ENCODE data around the gene DTHD1. TPM values are rescaled to one million over a fixed set of nuclear protein-coding genes. Genes with fewer than 3 reads are reported as not detected.

The DTHD1 gene
- polyA plus RNA-seq, 1 donor (not counting 4 experiments of a cell fraction or from before 2014, with no cell fraction given), result not detected

GRCh38 chr4:36274158-36274557, 7.3 kb upstream of the DTHD1 start:
- Histone ChIP-seq H3K27ac (ENCODE audit: control insufficient read depth, insufficient read depth, low read length) (no peak overlapping the region), H3K9me1 (ENCODE audit: control insufficient read depth, extremely low read depth, insufficient read depth, low read length) (no peaks in the 10 kb centered on the region), H4K20me1 (ENCODE audit: control insufficient read depth, extremely low read depth, insufficient read depth, low read length) (no peaks in the 10 kb centered on the region), H3K36me3 (ENCODE audit: control insufficient read depth in 2 of 2, extremely low read depth in 1 of 2, insufficient read depth in 2 of 2, low read length in 2 of 2) (no peaks in the 10 kb centered on the region), H3K27me3 (ENCODE audit: control insufficient read depth, extremely low read depth, insufficient read depth, low read length) (no peaks in the 10 kb centered on the region), H3K4me1 (ENCODE audit: control insufficient read depth, extremely low read depth, insufficient read depth, low read length) (peaks cover 13% of the 10 kb centered on the region), H2AFZ (ENCODE audit: control insufficient read depth, low read length) (no peak overlapping the region), H3K4me3 (ENCODE audit: control insufficient read depth in 2 of 3, extremely low read depth in 1 of 3, insufficient read depth in 2 of 3, low read depth in 1 of 3, low read length in 3 of 3) (no peak overlapping the region), H3K9ac (ENCODE audit: control insufficient read depth, extremely low read depth, insufficient read depth, low read length) (no peak overlapping the region), H3K79me2 (ENCODE audit: control insufficient read depth, insufficient read depth, low read length) (no peaks in the 10 kb centered on the region), H3K9me3 (ENCODE audit: control insufficient read depth, low read depth, low read length) (no peaks in the 10 kb centered on the region), H3K4me2 (ENCODE audit: control insufficient read depth, extremely low read depth, insufficient read depth, low read depth, low read length) (no peak overlapping the region)
- TF ChIP-seq EZH2 (IDR thresholded peaks at IDR 0.05; ENCODE audit: low read length), result no peak
- TF ChIP-seq, protein P1, sequence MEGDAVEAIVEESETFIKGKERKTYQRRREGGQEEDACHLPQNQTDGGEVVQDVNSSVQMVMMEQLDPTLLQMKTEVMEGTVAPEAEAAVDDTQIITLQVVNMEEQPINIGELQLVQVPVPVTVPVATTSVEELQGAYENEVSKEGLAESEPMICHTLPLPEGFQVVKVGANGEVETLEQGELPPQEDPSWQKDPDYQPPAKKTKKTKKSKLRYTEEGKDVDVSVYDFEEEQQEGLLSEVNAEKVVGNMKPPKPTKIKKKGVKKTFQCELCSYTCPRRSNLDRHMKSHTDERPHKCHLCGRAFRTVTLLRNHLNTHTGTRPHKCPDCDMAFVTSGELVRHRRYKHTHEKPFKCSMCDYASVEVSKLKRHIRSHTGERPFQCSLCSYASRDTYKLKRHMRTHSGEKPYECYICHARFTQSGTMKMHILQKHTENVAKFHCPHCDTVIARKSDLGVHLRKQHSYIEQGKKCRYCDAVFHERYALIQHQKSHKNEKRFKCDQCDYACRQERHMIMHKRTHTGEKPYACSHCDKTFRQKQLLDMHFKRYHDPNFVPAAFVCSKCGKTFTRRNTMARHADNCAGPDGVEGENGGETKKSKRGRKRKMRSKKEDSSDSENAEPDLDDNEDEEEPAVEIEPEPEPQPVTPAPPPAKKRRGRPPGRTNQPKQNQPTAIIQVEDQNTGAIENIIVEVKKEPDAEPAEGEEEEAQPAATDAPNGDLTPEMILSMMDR (optimal IDR thresholded peaks at IDR 0.05 in 1 of 3, IDR thresholded peaks at IDR 0.05 in 1 of 3, conservative IDR thresholded peaks at IDR 0.05 in 1 of 3; ENCODE audit: extremely low read depth in 1 of 3, insufficient read depth in 2 of 3, low read length in 3 of 3), result no peak
- FAIRE-seq, result no peak
- no peak for DNase-seq (ENCODE audit: low read depth, low spot score)
- dilution Hi-C loops (cut with MboI; ENCODE audit: extremely low pct_ligation_motif_present, low sequenced_read_pairs), result no loop called here

- TF ChIP-seq, protein P1 (optimal IDR thresholded peaks at IDR 0.05 in 1 of 3, IDR thresholded peaks at IDR 0.05 in 1 of 3, conservative IDR thresholded peaks at IDR 0.05 in 1 of 3; ENCODE audit: extremely low read depth in 1 of 3, insufficient read depth in 2 of 3, low read length in 3 of 3), result no peak
- no peak for TF ChIP-seq EZH2 (IDR thresholded peaks at IDR 0.05; ENCODE audit: low read length)
- H3K9ac ChIP-seq (ENCODE audit: control insufficient read depth, extremely low read depth, insufficient read depth, low read length), result no peak overlapping the region
- no peaks in the 10 kb centered on the region for H3K36me3 ChIP-seq (ENCODE audit: control insufficient read depth in 2 of 2, extremely low read depth in 1 of 2, insufficient read depth in 2 of 2, low read length in 2 of 2)
- H3K4me3 ChIP-seq (ENCODE audit: control insufficient read depth in 2 of 3, extremely low read depth in 1 of 3, insufficient read depth in 2 of 3, low read depth in 1 of 3, low read length in 3 of 3), result no peak overlapping the region
- no peak overlapping the region for H2AFZ ChIP-seq (ENCODE audit: control insufficient read depth, low read length)
- DNase-seq (ENCODE audit: low read depth, low spot score), result no peak
- H3K4me2 ChIP-seq (ENCODE audit: control insufficient read depth, extremely low read depth, insufficient read depth, low read depth, low read length), result no peak overlapping the region
- no peak for FAIRE-seq
- H3K9me3 ChIP-seq (ENCODE audit: control insufficient read depth, low read depth, low read length), result no peaks in the 10 kb centered on the region
- H3K79me2 ChIP-seq (ENCODE audit: control insufficient read depth, insufficient read depth, low read length), result no peaks in the 10 kb centered on the region
- no peaks in the 10 kb centered on the region for H3K27me3 ChIP-seq (ENCODE audit: control insufficient read depth, extremely low read depth, insufficient read depth, low read length)
- dilution Hi-C loops (cut with MboI; ENCODE audit: extremely low pct_ligation_motif_present, low sequenced_read_pairs), result no loop called here
- H3K27ac ChIP-seq (ENCODE audit: control insufficient read depth, insufficient read depth, low read length), result no peak overlapping the region
- H4K20me1 ChIP-seq (ENCODE audit: control insufficient read depth, extremely low read depth, insufficient read depth, low read length), result no peaks in the 10 kb centered on the region
- H3K9me1 ChIP-seq (ENCODE audit: control insufficient read depth, extremely low read depth, insufficient read depth, low read length), result no peaks in the 10 kb centered on the region
- peaks cover 39% of the 10 kb centered on the region for H3K4me1 ChIP-seq (ENCODE audit: control insufficient read depth, extremely low read depth, insufficient read depth, low read length)
Observed at GRCh38 chr4:36277533-36277932, 3.9 kb upstream of the DTHD1 start.

All from keratinocyte (primary cell).